BJ (cell line): ENCODE data around the gene MPZL3. TPM values are rescaled to one million over a fixed set of nuclear protein-coding genes. Genes with fewer than 3 reads are reported as not detected.

Experiments used
- CTCF ChIA-PET: fragments of 350-600 bp; formaldehyde crosslinking; extraction: SDS; loops from one replicate; lab custom pipeline; 2021; ENCODE audit warnings: antibody characterized with exemption, inconsistent platforms; lab: Yijun Ruan, JAX
- POLR2A ChIA-PET: fragments of 300-600 bp; sonication (Branson Sonifier 250); formaldehyde crosslinking; extraction: SDS; loops from one replicate; lab custom pipeline; 2021; ENCODE audit warnings: antibody characterized with exemption; lab: Charles Lee
- DNase-seq: peaks from one replicate; pipeline ENCODE4 v3.0.0-alpha.2; 2011; ENCODE audit warnings: low read depth
- H3K27me3 ChIP-seq: 2 replicates; pipeline ENCODE4 v1.6.0; 2011; ENCODE audit warnings: low read length; ENCODE audit not compliant: control insufficient read depth, insufficient read depth
- H3K36me3 ChIP-seq: 2 replicates; pipeline ENCODE4 v1.5.1; 2011; ENCODE audit warnings: low read length; ENCODE audit not compliant: control insufficient read depth, insufficient read depth
- H3K4me3 ChIP-seq: 2 replicates; pipeline ENCODE4 v1.5.1; 2011; ENCODE audit warnings: low read depth, mild to moderate bottlenecking, control low read depth, low read length
- CTCF ChIP-seq: IDR thresholded peaks from 2 replicates; pipeline ENCODE4 v1.5.1; 2011; ENCODE audit warnings: low read depth, mild to moderate bottlenecking, control low read depth, inconsistent platforms, low read length, moderate library complexity; ENCODE audit not compliant: insufficient read depth
- polyA plus RNA-seq: library from polyadenylated mRNA; depleted of rRNA; stranded (reverse); fragments of >200 nt; gene quantifications from 2 replicates; pipeline ENCODE4 v1.2.3, GENCODE V29; 2011

MPZL3 gene
- polyA plus RNA-seq, 1 experiment = 0.39 TPM

DNA sequence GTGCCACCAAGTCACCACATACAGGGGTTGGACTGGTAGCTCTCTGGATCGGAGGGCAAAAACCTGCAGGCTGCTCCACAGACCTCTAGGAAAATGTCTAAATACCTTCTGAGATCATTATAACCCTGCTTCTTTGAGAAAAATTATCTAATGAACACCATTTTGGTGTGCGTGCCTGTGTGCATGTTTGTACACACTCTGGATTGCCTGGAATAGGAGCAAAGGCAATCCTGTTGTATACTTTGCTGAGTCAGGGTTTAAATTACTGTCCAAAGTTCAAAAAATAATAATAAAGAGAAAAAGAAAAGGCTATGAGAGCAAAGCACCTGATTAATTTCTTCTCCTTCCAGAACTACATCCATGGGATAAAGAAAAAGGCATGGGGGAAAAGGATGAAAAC lies 38.4 kb downstream of the MPZL3 start:
- Histone ChIP-seq H3K27me3 (peaks cover 10% of the 10 kb centered on the region; the same call in 1 of the 2 replicates), H3K4me3 (no peak overlapping the region), H3K36me3 (no peaks in the 10 kb centered on the region)
- CTCF ChIA-PET = interaction anchor here (0.8 to 2.3 kb wide), 4 partner anchors 12 to 42 kb away, joined by 3 to 10 read pairs (median 4); no protein-coding TSS in a partner anchor
- POLR2A ChIA-PET = no interaction called here
- DNase-seq = no peak
- TF ChIP-seq CTCF = no peak

GRCh38 chr11:118213201-118213600 lies 39.0 kb downstream of the MPZL3 start:
- H3K27me3 ChIP-seq = peaks cover 12% of the 10 kb centered on the region
- no peak overlapping the region for H3K4me3 ChIP-seq
- H3K36me3 ChIP-seq = no peaks in the 10 kb centered on the region
- CTCF ChIA-PET = interaction anchor here (0.8 to 2.3 kb wide), 3 partner anchors 13 to 41 kb away, joined by 3 to 10 read pairs (median 4); no protein-coding TSS in a partner anchor
- no peak for TF ChIP-seq CTCF
- POLR2A ChIA-PET = no interaction called here
- no peak for DNase-seq

DNA sequence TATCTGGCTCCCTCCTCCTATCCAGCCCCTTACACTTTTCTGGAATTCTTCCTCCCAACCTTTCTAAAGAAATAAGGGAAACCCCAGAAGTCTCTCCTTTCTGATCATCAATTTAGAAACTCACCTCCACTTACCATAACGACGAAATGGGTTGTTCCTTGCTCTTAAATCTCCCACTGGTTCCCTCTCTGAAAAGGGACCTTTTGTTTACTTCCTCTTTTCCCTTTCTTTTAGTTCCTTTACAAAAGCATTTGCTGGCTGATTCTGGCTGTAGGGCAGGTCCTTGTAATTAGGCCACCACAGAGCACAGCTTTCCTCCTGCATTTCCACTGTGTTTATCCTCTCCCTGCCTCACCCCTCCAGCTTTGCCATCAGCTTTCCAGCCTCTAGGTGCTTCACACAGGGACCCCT lies 39.4 kb downstream of the MPZL3 start:
- no peak overlapping the region for H3K4me3 ChIP-seq
- H3K36me3 ChIP-seq = no peaks in the 10 kb centered on the region
- POLR2A ChIA-PET = no interaction called here
- CTCF ChIA-PET = interaction anchor here (1.3 to 1.5 kb wide), 2 partner anchors 14 to 41 kb away, joined by 4 to 7 read pairs; no protein-coding TSS in a partner anchor
- no peak for DNase-seq
- TF ChIP-seq CTCF = no peak
- H3K27me3 ChIP-seq = peaks cover 12% of the 10 kb centered on the region

DNA sequence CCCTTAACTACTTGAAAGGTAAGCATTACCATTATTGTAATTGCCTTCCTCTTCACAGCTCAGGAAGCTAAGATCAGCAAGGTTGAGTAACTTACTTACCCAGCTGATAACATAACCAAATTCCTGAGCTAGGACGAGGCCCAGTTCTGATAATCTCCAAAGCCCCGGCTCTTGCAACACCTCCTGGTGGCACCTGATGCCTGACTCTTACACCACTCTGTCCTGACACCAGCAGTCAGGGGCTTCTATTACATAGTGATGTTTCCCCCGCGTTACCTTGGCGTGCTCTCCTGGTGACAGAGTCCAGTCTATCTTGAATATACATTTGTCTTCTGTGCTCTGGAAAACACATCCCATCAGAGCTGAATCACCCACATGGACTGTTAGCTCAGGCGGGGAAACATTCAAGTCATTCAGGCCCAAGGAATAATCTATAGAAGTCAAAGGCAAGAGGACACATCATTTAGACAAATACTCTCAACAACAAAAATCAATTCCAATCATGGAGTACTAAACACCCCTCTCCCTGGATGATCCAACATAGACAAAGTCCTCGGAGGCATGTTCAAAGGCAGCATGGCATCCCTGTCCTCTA lies 39.9 kb downstream of the MPZL3 start:
- DNase-seq = no peak
- no peaks in the 10 kb centered on the region for H3K36me3 ChIP-seq
- H3K4me3 ChIP-seq = no peak overlapping the region
- H3K27me3 ChIP-seq = peaks cover 12% of the 10 kb centered on the region
- ChIA-PET POLR2A (no interaction called here), CTCF (interaction anchor here (1.3 to 1.5 kb wide), 2 partner anchors 14 to 40 kb away, joined by 4 to 7 read pairs; no protein-coding TSS in a partner anchor)
- TF ChIP-seq CTCF = no peak

GRCh38 chr11:118211006-118211405 lies 41.2 kb downstream of the MPZL3 start:
- Histone ChIP-seq H3K4me3 (no peak overlapping the region), H3K36me3 (no peaks in the 10 kb centered on the region), H3K27me3 (peaks cover 10% of the 10 kb centered on the region)
- no peak for TF ChIP-seq CTCF
- no peak for DNase-seq
- CTCF ChIA-PET = interaction anchor here (0.7 kb wide), 1 partner anchor 394 kb away, joined by 3 read pairs; no protein-coding TSS in a partner anchor
- POLR2A ChIA-PET = no interaction called here
